Activated naive CD4-positive, alpha-beta T cell treated with Interleukin-2 at 50 U/mL for 16 hours (primary cell): Measurements from ENCODE around the gene GLDN.

Experiments
- DNase-seq: peaks from one replicate; pipeline ENCODE4 v3.0.0-alpha.2; 2020

Gene GLDN

GRCh38 chr15:51363383-51363782 lies 21.9 kb downstream of the GLDN start:
- no peak for DNase-seq

GRCh38 chr15:51365417-51365816 lies 24.0 kb downstream of the GLDN start:
- DNase-seq = no peak

- no peak for DNase-seq
These were observed 24.6 kb downstream of the GLDN start for GRCh38 chr15:51366071-51366470.

GRCh38 chr15:51366920-51367319 lies 25.5 kb downstream of the GLDN start:
- DNase-seq = no peak

- DNase-seq = no peak
These were observed 26.0 kb downstream of the GLDN start for GRCh38 chr15:51367322-51367976.

GRCh38 chr15:51368307-51368706 lies 26.9 kb downstream of the GLDN start:
- no peak for DNase-seq

- DNase-seq = no peak
These were observed 27.4 kb downstream of the GLDN start for GRCh38 chr15:51368751-51369450.

GRCh38 chr15:51369451-51369761 lies 28.0 kb downstream of the GLDN start:
- no peak for DNase-seq

GRCh38 chr15:51371266-51371665 lies 29.8 kb downstream of the GLDN start:
- no peak for DNase-seq

- DNase-seq = no peak
These were observed 32.7 kb downstream of the GLDN start for GRCh38 chr15:51374131-51374530.

GRCh38 chr15:51375966-51376640 lies 34.6 kb downstream of the GLDN start:
- DNase-seq = no peak

- no peak for DNase-seq
These were observed 35.8 kb downstream of the GLDN start for GRCh38 chr15:51377038-51377786.

- DNase-seq = no peak
These were observed 37.0 kb downstream of the GLDN start for GRCh38 chr15:51378406-51378805.

GRCh38 chr15:51379390-51379789 lies 37.9 kb downstream of the GLDN start:
- DNase-seq = no peak

- no peak for DNase-seq
These were observed 39.7 kb downstream of the GLDN start for GRCh38 chr15:51380999-51381806.

- no peak for DNase-seq
These were observed 41.3 kb downstream of the GLDN start for GRCh38 chr15:51382787-51383186.

- DNase-seq = no peak
These were observed 44.6 kb downstream of the GLDN start for GRCh38 chr15:51386029-51386428.

GRCh38 chr15:51386486-51386885 lies 45.0 kb downstream of the GLDN start:
- DNase-seq = no peak

GRCh38 chr15:51386960-51387698 lies 45.7 kb downstream of the GLDN start:
- DNase-seq = no peak

GRCh38 chr15:51387699-51388041 lies 46.2 kb downstream of the GLDN start:
- DNase-seq = no peak

- no peak for DNase-seq
These were observed 47.3 kb downstream of the GLDN start for GRCh38 chr15:51388726-51389125.
